GM08714 (cell line): ENCODE data around the gene C1GALT1C1L.
"Not testable (repeated sequence)": the region's sequence is repeated elsewhere in the genome, so short reads cannot be mapped to it uniquely, and the experiment has no call there.

Source experiments
- H3K4me3 ChIP-seq: fragments of 200-500 bp; sonication (Bioruptor generic); 2 replicates; pipeline ENCODE4 v1.5.1; 2014; ENCODE audit warnings: mild to moderate bottlenecking, low read length, inconsistent platforms
- ZNF274 ChIP-seq: IDR thresholded peaks from 2 replicates; pipeline ENCODE4 v1.6.1; 2012; ENCODE audit warnings: mild to moderate bottlenecking, low read depth, low read length

C1GALT1C1L gene

GRCh38 chr2:43676322-43677050, at the start of gene C1GALT1C1L:
TSS of gene C1GALT1C1L (minus strand) at chr2:43676429. CDS start at chr2:43676322, 107 bp downstream.
- no peak for TF ChIP-seq ZNF274

GRCh38 chr2:43725711-43726246, 49.5 kb upstream of the C1GALT1C1L start:
- H3K4me3 ChIP-seq: no peak overlapping the region
- no peak for TF ChIP-seq ZNF274

More at GRCh38 chr2:43676322-43677050, at the start of gene C1GALT1C1L:
- peak within 1 kb of the TSS; percentile 80 for H3K4me3 ChIP-seq

- no peak for TF ChIP-seq ZNF274
- no peak overlapping the region for H3K4me3 ChIP-seq
These were observed 48.7 kb upstream of the C1GALT1C1L start for GRCh38 chr2:43724728-43725526.

- no peak overlapping the region for H3K4me3 ChIP-seq
- no peak for TF ChIP-seq ZNF274
These were observed 42.4 kb upstream of the C1GALT1C1L start for GRCh38 chr2:43718530-43719124.

DNA sequence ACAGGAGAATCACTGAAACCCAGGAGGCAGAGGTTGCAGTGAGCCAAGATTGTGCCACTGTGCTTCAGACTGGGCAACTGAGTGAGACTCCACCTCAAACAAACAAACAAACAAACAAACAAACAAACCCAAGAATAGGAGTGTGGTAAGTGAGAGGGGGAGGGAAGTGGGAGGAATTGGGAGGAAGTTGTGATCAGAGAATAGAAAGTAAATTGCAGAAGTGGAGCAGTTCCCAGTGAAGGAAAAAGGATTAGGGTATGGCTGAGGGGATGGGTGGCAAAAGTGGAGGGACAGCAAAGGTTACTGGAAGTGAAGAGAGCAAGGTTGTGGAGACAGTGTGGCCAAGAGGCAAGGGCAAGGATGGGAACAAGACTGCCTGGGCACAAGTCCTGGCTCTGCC, 41.1 kb upstream of the C1GALT1C1L start:
- no peak overlapping the region for H3K4me3 ChIP-seq
- no peak for TF ChIP-seq ZNF274

DNA sequence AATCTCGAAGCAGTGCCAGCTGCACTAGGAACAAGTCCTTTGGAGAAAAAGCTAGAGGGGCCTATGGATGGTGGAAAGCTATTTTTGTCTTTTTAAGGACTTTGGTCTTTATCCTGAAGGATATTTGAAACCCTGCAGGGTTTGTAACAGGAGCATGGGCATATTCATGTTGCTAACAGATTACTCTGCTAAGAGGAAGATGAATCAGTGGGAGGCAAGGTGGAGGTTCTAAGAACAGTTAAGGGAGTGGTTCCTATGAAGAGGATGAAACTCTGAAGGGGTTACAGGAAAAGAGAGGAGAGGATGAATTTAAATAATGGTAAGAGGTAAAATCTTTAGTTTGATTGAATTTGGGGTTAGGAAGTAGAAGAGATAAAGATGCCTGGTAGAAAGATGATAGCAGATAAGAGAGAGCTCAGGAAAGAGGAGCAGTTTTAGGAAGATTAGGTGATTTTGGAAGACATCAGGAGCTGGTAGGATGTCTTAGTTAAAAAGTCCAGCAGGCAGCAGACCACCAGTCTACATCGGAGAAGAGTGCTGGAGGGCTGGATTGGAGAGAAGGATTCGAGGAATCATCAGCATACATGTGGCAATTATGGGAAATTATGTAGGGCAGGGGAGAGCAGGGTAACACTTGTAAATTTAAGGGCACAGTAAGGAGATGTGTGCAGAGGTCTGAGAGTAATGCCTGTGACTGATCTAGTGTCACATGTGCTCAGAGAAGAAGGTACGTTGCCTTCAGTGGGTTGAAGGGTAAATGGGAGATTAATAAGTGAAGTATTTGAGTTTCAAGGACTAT, 39.3 kb upstream of the C1GALT1C1L start:
- no peak overlapping the region for H3K4me3 ChIP-seq
- no peak for TF ChIP-seq ZNF274

DNA sequence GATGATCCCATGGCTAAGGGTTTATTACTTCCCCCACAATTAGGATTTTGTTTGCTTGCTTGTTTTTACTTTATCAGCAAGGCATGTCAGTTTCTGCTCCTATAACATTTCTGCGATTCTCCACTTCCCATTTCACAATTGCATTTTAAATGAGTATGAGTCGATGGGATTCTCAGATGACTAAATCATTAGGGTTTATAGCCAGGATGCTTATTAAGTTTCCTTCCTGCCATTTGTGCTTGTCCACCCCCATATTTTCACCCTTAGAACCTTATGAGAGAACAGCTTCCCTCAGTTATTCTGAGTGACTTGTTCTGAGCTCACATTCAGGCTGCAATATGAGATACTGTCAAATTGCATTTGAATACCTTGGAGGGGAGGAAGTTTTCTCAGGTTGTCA, 37.9 kb upstream of the C1GALT1C1L start:
- no peak overlapping the region for H3K4me3 ChIP-seq
- TF ChIP-seq ZNF274: no peak

GRCh38 chr2:43710866-43711265, 34.6 kb upstream of the C1GALT1C1L start:
- H3K4me3 ChIP-seq: no peak overlapping the region
- no peak for TF ChIP-seq ZNF274

DNA sequence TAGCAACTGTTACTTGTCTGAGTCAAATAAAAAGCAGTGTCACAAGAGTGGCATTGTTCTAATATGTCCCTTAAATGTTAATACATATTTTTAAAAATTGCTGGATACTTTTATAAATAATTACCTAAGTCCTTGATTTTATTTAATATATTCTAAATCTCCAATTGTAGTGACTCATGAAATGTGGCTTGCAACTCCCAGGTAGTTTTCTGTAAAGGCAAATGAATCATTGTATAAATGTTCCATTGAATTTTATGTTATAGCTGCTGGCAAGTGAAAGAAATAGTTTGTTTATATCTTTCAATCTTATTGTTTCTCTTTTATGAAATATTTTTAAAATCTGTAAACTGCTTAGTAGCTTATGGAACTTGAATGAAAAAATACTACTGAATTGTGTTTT, 32.7 kb upstream of the C1GALT1C1L start:
- no peak for TF ChIP-seq ZNF274
- H3K4me3 ChIP-seq: no peak overlapping the region

- H3K4me3 ChIP-seq: no peak overlapping the region
- no peak for TF ChIP-seq ZNF274
These were observed 31.9 kb upstream of the C1GALT1C1L start for GRCh38 chr2:43708178-43708577.

GRCh38 chr2:43707255-43708015, 31.2 kb upstream of the C1GALT1C1L start:
- H3K4me3 ChIP-seq: no peak overlapping the region
- TF ChIP-seq ZNF274: no peak

DNA sequence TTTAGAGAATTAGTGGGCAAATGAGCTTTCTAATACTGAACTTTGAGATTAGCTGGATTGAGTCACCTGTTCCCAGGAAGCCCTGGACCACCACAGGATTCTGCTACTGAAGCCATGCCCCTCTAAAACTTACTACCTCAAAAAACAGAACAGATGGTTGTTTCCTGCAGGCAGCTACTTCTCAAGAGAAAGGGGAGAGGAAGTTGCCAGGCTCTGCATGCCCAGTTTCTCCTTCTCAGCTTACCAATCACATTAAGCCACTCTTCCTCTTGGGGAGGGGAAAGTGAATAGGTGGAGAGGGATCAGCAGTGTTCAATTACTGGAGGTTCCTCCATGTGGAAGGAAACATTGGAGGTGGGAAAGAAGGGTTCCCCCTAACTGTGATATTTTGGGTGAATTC, 24.9 kb upstream of the C1GALT1C1L start:
- TF ChIP-seq ZNF274: no peak
- H3K4me3 ChIP-seq: no peak overlapping the region

- no peak overlapping the region for H3K4me3 ChIP-seq
- no peak for TF ChIP-seq ZNF274
These were observed 23.5 kb upstream of the C1GALT1C1L start for GRCh38 chr2:43699761-43700160.

- not testable (repeated sequence) for H3K4me3 ChIP-seq
These were observed 21.9 kb upstream of the C1GALT1C1L start for GRCh38 chr2:43698140-43698539.
